OCI-LY1 (cell line): ENCODE data around the gene AGAP1.

Source experiments
- H2AFZ ChIP-seq: fragments of 200-600 bp; sonication (generic), shearing (Covaris generic); 2 replicates; pipeline ENCODE4 v1.6.0; 2014; ENCODE audit warnings: antibody characterized with exemption, mild to moderate bottlenecking, low read length
- H3F3A ChIP-seq: fragments of 200-600 bp; sonication (generic), shearing (Covaris generic); 2 replicates; pipeline ENCODE4 v1.6.0; 2014; ENCODE audit warnings: mild to moderate bottlenecking, antibody characterized with exemption, low read length, moderate library complexity; ENCODE audit not compliant: insufficient read depth
- H3K27ac ChIP-seq: fragments of 200-600 bp; sonication (generic); 2 replicates; pipeline ENCODE4 v1.5.1; 2014; ENCODE audit warnings: low read length, mixed run types, mild to moderate bottlenecking, low read depth; ENCODE audit not compliant: poor library complexity, severe bottlenecking
- H3K27me3 ChIP-seq: fragments of 200-600 bp; sonication (generic); 2 replicates; pipeline ENCODE4 v1.6.0; 2014; ENCODE audit warnings: antibody characterized with exemption, mild to moderate bottlenecking, low read length, moderate library complexity; ENCODE audit not compliant: insufficient read depth
- H3K36me3 ChIP-seq: fragments of 200-600 bp; sonication (generic); 2 replicates; pipeline ENCODE4 v1.6.1; 2014; ENCODE audit warnings: mild to moderate bottlenecking, antibody characterized with exemption, low read length, moderate library complexity, mixed read lengths; ENCODE audit not compliant: insufficient read depth
- H3K4me1 ChIP-seq: fragments of 200-600 bp; sonication (generic); 2 replicates; pipeline ENCODE4 v1.5.1; 2014; ENCODE audit warnings: mild to moderate bottlenecking, low read length, moderate library complexity; ENCODE audit not compliant: insufficient read depth, severe bottlenecking
- H3K4me2 ChIP-seq: fragments of 200-600 bp; sonication (generic), shearing (Covaris generic); 2 replicates; pipeline ENCODE4 v1.6.1; 2014; ENCODE audit warnings: low read length
- H3K4me3 ChIP-seq: fragments of 200-600 bp; sonication (generic); 2 replicates; pipeline ENCODE4 v1.5.1; 2014; ENCODE audit warnings: low read length, low read depth, mild to moderate bottlenecking, mixed read lengths; ENCODE audit not compliant: poor library complexity, severe bottlenecking
- H3K79me2 ChIP-seq: fragments of 200-600 bp; shearing (Covaris generic); 2 replicates; pipeline ENCODE4 v1.6.1; 2016; ENCODE audit warnings: mixed run types, low read length, mixed read lengths; ENCODE audit not compliant: insufficient read depth
- H3K9ac ChIP-seq: fragments of 200-600 bp; sonication (generic), shearing (Covaris generic); 2 replicates; pipeline ENCODE4 v1.6.1; 2014; ENCODE audit warnings: mild to moderate bottlenecking, low read length, mixed read lengths
- H3K9me2 ChIP-seq: fragments of 200-600 bp; sonication (generic), shearing (Covaris generic); 2 replicates; pipeline ENCODE4 v1.6.1; 2014; ENCODE audit warnings: low read depth, mild to moderate bottlenecking, low read length, mixed read lengths
- H3K9me3 ChIP-seq: fragments of 200-600 bp; shearing (Covaris generic); 2 replicates; pipeline ENCODE4 v1.6.1; 2014; ENCODE audit warnings: low read length, mixed read lengths
- H4K20me1 ChIP-seq: fragments of 200-600 bp; sonication (generic), shearing (Covaris generic); 2 replicates; pipeline ENCODE4 v1.6.0; 2016; ENCODE audit warnings: mild to moderate bottlenecking, low read length; ENCODE audit not compliant: insufficient read depth
- EZH2 ChIP-seq: fragments of 200-600 bp; sonication (generic), shearing (Covaris generic); IDR thresholded peaks from 2 replicates; pipeline ENCODE4 v1.8.0; 2017; ENCODE audit warnings: borderline replicate concordance, mixed run types, mild to moderate bottlenecking, antibody characterized with exemption, low read length, moderate library complexity, mixed read lengths
- TF ChIP-seq, protein P1 (sequence below): fragments of 200-600 bp; sonication (generic), shearing (Covaris generic); IDR thresholded peaks from 2 replicates; pipeline ENCODE4 v1.5.1; 2017; ENCODE audit warnings: mild to moderate bottlenecking, antibody characterized with exemption, low read length, moderate library complexity, mixed read lengths

The AGAP1 gene

DNA sequence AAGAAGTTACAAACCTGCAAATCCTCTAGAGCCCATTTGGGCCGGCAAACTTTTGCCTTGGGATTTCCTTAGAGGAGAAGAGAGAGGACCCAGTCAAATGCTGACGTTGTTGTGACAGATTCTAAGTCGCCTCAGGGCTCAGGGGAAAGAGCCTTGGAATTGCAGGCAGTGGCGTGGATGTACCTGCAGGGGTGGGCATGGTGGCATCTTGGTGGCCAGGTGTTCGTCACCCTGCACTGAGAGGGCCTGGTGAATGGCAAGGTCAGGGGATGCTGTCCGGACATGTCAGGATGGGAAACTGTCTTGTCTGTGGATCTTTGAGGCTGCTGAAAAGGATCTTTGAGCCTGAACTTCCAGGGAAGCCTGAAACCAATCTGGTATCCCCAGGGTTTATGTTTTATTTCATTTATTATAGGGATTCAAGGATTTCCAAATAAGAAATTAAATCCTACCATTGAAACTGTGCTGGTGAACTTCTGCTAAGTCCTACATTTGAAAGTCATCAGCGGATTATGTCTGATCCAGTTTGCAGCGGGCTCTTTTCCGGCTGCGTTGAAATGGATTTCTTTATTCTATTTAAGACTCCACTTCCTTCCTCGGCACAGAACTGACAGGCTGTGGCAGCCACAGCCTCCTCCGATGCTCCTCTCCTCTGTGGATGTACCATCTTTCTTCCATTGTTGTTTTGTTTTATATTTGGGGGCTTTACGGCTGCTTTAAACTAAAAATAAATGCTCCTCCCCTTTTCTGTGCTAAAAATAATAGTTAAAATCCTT is 207.6 kb downstream of the AGAP1 start:
- Histone ChIP-seq H3K9ac (no peak overlapping the region), H3K27me3 (no peaks in the 10 kb centered on the region), H2AFZ (no peak overlapping the region), H3K9me3 (no peaks in the 10 kb centered on the region), H3K4me1 (no peaks in the 10 kb centered on the region), H4K20me1 (no peaks in the 10 kb centered on the region), H3K36me3 (no peaks in the 10 kb centered on the region), H3K27ac (no peak overlapping the region), H3K79me2 (no peaks in the 10 kb centered on the region), H3K4me3 (no peak overlapping the region), H3K9me2 (no peaks in the 10 kb centered on the region), H3F3A (no peaks in the 10 kb centered on the region), H3K4me2 (no peak overlapping the region)
- no peak for TF ChIP-seq EZH2
- TF ChIP-seq, protein P1, sequence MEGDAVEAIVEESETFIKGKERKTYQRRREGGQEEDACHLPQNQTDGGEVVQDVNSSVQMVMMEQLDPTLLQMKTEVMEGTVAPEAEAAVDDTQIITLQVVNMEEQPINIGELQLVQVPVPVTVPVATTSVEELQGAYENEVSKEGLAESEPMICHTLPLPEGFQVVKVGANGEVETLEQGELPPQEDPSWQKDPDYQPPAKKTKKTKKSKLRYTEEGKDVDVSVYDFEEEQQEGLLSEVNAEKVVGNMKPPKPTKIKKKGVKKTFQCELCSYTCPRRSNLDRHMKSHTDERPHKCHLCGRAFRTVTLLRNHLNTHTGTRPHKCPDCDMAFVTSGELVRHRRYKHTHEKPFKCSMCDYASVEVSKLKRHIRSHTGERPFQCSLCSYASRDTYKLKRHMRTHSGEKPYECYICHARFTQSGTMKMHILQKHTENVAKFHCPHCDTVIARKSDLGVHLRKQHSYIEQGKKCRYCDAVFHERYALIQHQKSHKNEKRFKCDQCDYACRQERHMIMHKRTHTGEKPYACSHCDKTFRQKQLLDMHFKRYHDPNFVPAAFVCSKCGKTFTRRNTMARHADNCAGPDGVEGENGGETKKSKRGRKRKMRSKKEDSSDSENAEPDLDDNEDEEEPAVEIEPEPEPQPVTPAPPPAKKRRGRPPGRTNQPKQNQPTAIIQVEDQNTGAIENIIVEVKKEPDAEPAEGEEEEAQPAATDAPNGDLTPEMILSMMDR = no peak

DNA sequence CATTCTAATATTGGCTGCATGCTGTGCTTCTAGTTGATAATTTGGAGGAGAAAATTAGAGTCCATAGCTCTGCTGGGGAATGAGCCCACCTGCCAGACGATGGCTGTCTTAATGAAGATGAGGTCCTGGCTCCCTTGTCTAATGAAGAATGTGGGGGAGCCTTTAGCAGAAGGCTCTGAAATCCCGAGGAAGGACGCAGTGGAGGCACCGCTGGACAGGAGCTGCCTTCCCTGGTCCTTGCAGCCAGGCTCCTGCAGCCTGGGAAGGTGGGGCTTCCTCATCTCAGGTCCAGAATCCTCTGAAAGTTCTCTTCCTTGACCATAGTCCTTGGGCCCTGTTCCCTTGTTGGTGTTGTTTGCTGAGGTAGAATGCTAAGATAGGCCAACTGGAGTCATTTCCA is 208.3 kb downstream of the AGAP1 start:
- TF ChIP-seq EZH2 = no peak
- no peaks in the 10 kb centered on the region for H3F3A ChIP-seq

GRCh38 chr2:235703711-235704295 is 210.0 kb downstream of the AGAP1 start:
- no peaks in the 10 kb centered on the region for H3K36me3 ChIP-seq
- H3K9ac ChIP-seq = no peak overlapping the region
- H3K9me2 ChIP-seq = no peaks in the 10 kb centered on the region
- H3K4me3 ChIP-seq = no peak overlapping the region
- no peaks in the 10 kb centered on the region for H3K4me1 ChIP-seq
- H3F3A ChIP-seq = no peaks in the 10 kb centered on the region
- no peak overlapping the region for H3K27ac ChIP-seq
- TF ChIP-seq, protein P1 = no peak
- TF ChIP-seq EZH2 = no peak
- H3K9me3 ChIP-seq = no peaks in the 10 kb centered on the region
- no peaks in the 10 kb centered on the region for H3K79me2 ChIP-seq
- no peaks in the 10 kb centered on the region for H4K20me1 ChIP-seq
- H3K4me2 ChIP-seq = no peak overlapping the region
- H2AFZ ChIP-seq = no peak overlapping the region
- H3K27me3 ChIP-seq = no peaks in the 10 kb centered on the region

More for the DNA sequence above, 208.3 kb downstream of the AGAP1 start:
- no peak overlapping the region for H3K4me3 ChIP-seq
- no peaks in the 10 kb centered on the region for H3K4me1 ChIP-seq
- no peak overlapping the region for H3K4me2 ChIP-seq
- H4K20me1 ChIP-seq = no peaks in the 10 kb centered on the region
- no peak overlapping the region for H3K9ac ChIP-seq
- H3K9me3 ChIP-seq = no peaks in the 10 kb centered on the region
- H3K9me2 ChIP-seq = no peaks in the 10 kb centered on the region
- H3K79me2 ChIP-seq = no peaks in the 10 kb centered on the region
- no peaks in the 10 kb centered on the region for H3K36me3 ChIP-seq
- H2AFZ ChIP-seq = no peak overlapping the region
- no peaks in the 10 kb centered on the region for H3K27me3 ChIP-seq
- no peak overlapping the region for H3K27ac ChIP-seq
